HL-60 (cell line): Measurements from ENCODE around the gene GUCY1A2.

Experiments
- DNase-seq, 2 experiments: peaks; one replicate each; pipeline ENCODE4 v3.0.0-alpha.2; 2010 to 2020; ENCODE audit warnings: low read depth in 1 of 2, low spot score in 1 of 2
- H3K27ac ChIP-seq: fragments of 250-450 bp; sonication (Bioruptor Pico); replicated peaks from 2 replicates; pipeline ENCODE4 v1.5.1; 2020; ENCODE audit warnings: mild to moderate bottlenecking, moderate library complexity
- H3K27me3 ChIP-seq: fragments of 250-450 bp; sonication (Bioruptor Pico); 2 replicates; pipeline ENCODE4 v1.5.1; 2021; ENCODE audit warnings: mild to moderate bottlenecking, moderate library complexity; ENCODE audit not compliant: insufficient read depth, poor library complexity, severe bottlenecking
- H3K4me3 ChIP-seq: replicated peaks from 2 replicates; pipeline ENCODE4 v1.5.1; 2011; ENCODE audit warnings: mild to moderate bottlenecking, control low read depth, low read length; ENCODE audit not compliant: insufficient read depth
- CTCF ChIP-seq: IDR thresholded peaks from one replicate; pipeline ENCODE4 v1.5.1; 2011; ENCODE audit warnings: low read length, control low read depth, inconsistent platforms; ENCODE audit not compliant: insufficient read depth
- GABPA ChIP-seq: IDR thresholded peaks from 2 replicates; pipeline ENCODE4 v1.6.1; 2012; ENCODE audit warnings: low read depth
- POLR2AphosphoS5 ChIP-seq: IDR thresholded peaks from 2 replicates; pipeline ENCODE4 v1.6.1; 2012; ENCODE audit warnings: low read depth
- REST ChIP-seq: IDR thresholded peaks from 2 replicates; pipeline ENCODE4 v1.6.1; 2012; ENCODE audit warnings: low read depth; ENCODE audit not compliant: insufficient replicate concordance
- SPI1 ChIP-seq: IDR thresholded peaks from 2 replicates; pipeline ENCODE4 v1.6.1; 2012; ENCODE audit warnings: low read depth, mild to moderate bottlenecking, borderline replicate concordance

Gene GUCY1A2

GRCh38 chr11:107042748-107043147, 24.5 kb upstream of the GUCY1A2 start:
- H3K27ac ChIP-seq: peak overlapping the region; percentile 57; the same call in 1 of the 2 replicates
- H3K27me3 ChIP-seq: no peaks in the 10 kb centered on the region
- H3K4me3 ChIP-seq: no peak overlapping the region
- DNase-seq: no peak
- TF ChIP-seq REST (no peak), SPI1 (no peak), CTCF (no peak), GABPA (no peak), POLR2AphosphoS5 (no peak)

- TF ChIP-seq GABPA: no peak
- no peak for TF ChIP-seq SPI1
- no peak for TF ChIP-seq POLR2AphosphoS5
- no peak for TF ChIP-seq CTCF
- TF ChIP-seq REST: no peak
- H3K27ac ChIP-seq: peak overlapping the region; percentile 93
- H3K27me3 ChIP-seq: no peaks in the 10 kb centered on the region
- DNase-seq: peak; percentile 75 to 84
- H3K4me3 ChIP-seq: no peak overlapping the region
These were observed 22.8 kb upstream of the GUCY1A2 start for GRCh38 chr11:107041088-107041444.

GRCh38 chr11:107040433-107041087, 22.3 kb upstream of the GUCY1A2 start:
- Histone ChIP-seq H3K27ac (peak overlapping the region; percentile 93), H3K27me3 (no peaks in the 10 kb centered on the region), H3K4me3 (no peak overlapping the region)
- DNase-seq: peak; percentile 79 to 82
- TF ChIP-seq POLR2AphosphoS5: peak; percentile 91
- no peak for TF ChIP-seq GABPA

GRCh38 chr11:107025673-107026072, 7.4 kb upstream of the GUCY1A2 start:
- TF ChIP-seq CTCF (no peak), POLR2AphosphoS5 (no peak), SPI1 (no peak), REST (peak; percentile 74), GABPA (no peak)
- DNase-seq: no peak
- H3K4me3 ChIP-seq: no peak overlapping the region
- peaks cover 2% of the 10 kb centered on the region for H3K27me3 ChIP-seq
- no peak overlapping the region for H3K27ac ChIP-seq
